ENCODE measurements around the gene HS6ST2. TPM values are rescaled to one million over a fixed set of nuclear protein-coding genes. Genes with fewer than 3 reads are reported as not detected.

HS6ST2 gene
- polyA plus RNA-seq, 1 donor (not counting 4 experiments of a cell fraction or from before 2014, with no cell fraction given), result 0.43 TPM

DNA sequence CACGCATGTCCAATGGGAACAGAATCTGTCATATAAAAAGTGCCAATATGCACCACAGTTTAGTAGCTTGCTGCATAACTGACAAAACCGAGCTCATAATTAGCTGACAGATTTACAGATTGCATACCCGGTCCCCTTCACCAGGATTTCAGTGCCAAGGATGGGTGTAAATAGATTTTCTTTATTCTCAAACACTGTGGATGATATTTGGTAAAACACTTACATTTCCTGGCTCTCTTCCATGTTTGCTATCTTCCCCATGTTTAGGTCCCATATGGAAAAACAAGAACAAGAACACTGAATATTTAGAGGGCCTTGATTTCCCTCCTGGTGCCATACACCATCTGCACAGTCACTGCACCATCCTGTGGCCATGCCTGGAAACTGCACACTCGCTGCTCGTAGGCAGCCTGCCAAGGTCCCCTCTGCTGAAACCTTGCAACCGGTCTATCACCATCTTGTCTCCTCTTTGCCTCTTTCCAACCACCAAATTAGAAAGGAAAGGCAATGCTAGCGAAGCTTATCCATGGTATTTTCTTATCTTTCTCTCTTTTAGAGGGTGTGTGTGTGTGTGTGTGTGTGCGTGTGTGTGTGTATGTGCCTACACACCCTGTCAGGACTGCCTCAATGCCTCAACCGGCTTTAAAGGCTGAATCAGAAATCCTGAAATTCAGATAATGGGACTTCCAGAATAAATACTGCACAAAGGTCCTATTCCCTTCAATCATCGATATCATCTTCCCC is 345.4 kb downstream of the HS6ST2 start:
- Histone ChIP-seq H3K4me1 (ENCODE audit: control insufficient read depth, extremely low read depth, insufficient read depth, low read length) (no peaks in the 10 kb centered on the region), H4K20me1 (ENCODE audit: control insufficient read depth, extremely low read depth, insufficient read depth, low read length) (no peaks in the 10 kb centered on the region), H2AFZ (ENCODE audit: control insufficient read depth, low read length) (no peak overlapping the region), H3K79me2 (ENCODE audit: control insufficient read depth, insufficient read depth, low read length) (no peaks in the 10 kb centered on the region), H3K4me2 (ENCODE audit: control insufficient read depth, extremely low read depth, insufficient read depth, low read depth, low read length) (no peak overlapping the region), H3K36me3 (ENCODE audit: control insufficient read depth in 2 of 2, extremely low read depth in 1 of 2, insufficient read depth in 2 of 2, low read length in 2 of 2) (no peaks in the 10 kb centered on the region), H3K9ac (ENCODE audit: control insufficient read depth, extremely low read depth, insufficient read depth, low read length) (no peak overlapping the region), H3K4me3 (ENCODE audit: control insufficient read depth in 2 of 3, extremely low read depth in 1 of 3, insufficient read depth in 2 of 3, low read depth in 1 of 3, low read length in 3 of 3) (no peak overlapping the region), H3K9me3 (ENCODE audit: control insufficient read depth, low read depth, low read length) (no peaks in the 10 kb centered on the region), H3K9me1 (ENCODE audit: control insufficient read depth, extremely low read depth, insufficient read depth, low read length) (no peaks in the 10 kb centered on the region), H3K27me3 (ENCODE audit: control insufficient read depth, extremely low read depth, insufficient read depth, low read length) (no peaks in the 10 kb centered on the region), H3K27ac (ENCODE audit: control insufficient read depth, insufficient read depth, low read length) (no peak overlapping the region)
- no peak for DNase-seq (ENCODE audit: low read depth, low spot score)
- peak; percentile 17 for FAIRE-seq
- dilution Hi-C loops (cut with MboI; ENCODE audit: extremely low pct_ligation_motif_present, low sequenced_read_pairs), result no loop called here
- no peak for TF ChIP-seq EZH2 (IDR thresholded peaks at IDR 0.05; ENCODE audit: low read length)
- TF ChIP-seq, protein P1, sequence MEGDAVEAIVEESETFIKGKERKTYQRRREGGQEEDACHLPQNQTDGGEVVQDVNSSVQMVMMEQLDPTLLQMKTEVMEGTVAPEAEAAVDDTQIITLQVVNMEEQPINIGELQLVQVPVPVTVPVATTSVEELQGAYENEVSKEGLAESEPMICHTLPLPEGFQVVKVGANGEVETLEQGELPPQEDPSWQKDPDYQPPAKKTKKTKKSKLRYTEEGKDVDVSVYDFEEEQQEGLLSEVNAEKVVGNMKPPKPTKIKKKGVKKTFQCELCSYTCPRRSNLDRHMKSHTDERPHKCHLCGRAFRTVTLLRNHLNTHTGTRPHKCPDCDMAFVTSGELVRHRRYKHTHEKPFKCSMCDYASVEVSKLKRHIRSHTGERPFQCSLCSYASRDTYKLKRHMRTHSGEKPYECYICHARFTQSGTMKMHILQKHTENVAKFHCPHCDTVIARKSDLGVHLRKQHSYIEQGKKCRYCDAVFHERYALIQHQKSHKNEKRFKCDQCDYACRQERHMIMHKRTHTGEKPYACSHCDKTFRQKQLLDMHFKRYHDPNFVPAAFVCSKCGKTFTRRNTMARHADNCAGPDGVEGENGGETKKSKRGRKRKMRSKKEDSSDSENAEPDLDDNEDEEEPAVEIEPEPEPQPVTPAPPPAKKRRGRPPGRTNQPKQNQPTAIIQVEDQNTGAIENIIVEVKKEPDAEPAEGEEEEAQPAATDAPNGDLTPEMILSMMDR (optimal IDR thresholded peaks at IDR 0.05 in 1 of 3, IDR thresholded peaks at IDR 0.05 in 1 of 3, conservative IDR thresholded peaks at IDR 0.05 in 1 of 3; ENCODE audit: extremely low read depth in 1 of 3, insufficient read depth in 2 of 3, low read length in 3 of 3), result peak; percentile 58 to 87 (median 72)

DNA sequence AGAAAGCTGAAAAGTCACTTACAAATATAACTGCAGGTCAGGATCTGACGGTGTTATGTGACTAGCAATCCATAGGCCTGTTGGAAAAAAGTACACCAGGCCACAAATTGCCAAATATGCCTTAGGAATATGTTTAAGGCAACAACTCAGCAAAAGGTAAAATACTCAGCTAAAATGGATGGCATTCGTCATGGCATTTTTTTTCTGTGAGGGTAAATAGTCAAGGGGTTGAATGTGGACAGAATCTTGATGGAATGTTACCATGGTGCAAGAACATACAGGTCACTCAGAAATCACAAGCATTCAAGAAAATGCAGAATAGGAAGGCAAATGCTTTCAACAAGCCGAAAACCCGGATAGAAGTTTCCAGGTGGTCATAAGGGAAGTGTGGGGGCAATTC is 347.9 kb downstream of the HS6ST2 start:
- Histone ChIP-seq H3K79me2 (ENCODE audit: control insufficient read depth, insufficient read depth, low read length) (no peaks in the 10 kb centered on the region), H3K4me1 (ENCODE audit: control insufficient read depth, extremely low read depth, insufficient read depth, low read length) (no peaks in the 10 kb centered on the region), H3K27ac (ENCODE audit: control insufficient read depth, insufficient read depth, low read length) (no peak overlapping the region), H2AFZ (ENCODE audit: control insufficient read depth, low read length) (no peak overlapping the region), H3K9me3 (ENCODE audit: control insufficient read depth, low read depth, low read length) (no peaks in the 10 kb centered on the region), H3K36me3 (ENCODE audit: control insufficient read depth in 2 of 2, extremely low read depth in 1 of 2, insufficient read depth in 2 of 2, low read length in 2 of 2) (no peaks in the 10 kb centered on the region), H3K4me3 (ENCODE audit: control insufficient read depth in 2 of 3, extremely low read depth in 1 of 3, insufficient read depth in 2 of 3, low read depth in 1 of 3, low read length in 3 of 3) (no peak overlapping the region), H3K4me2 (ENCODE audit: control insufficient read depth, extremely low read depth, insufficient read depth, low read depth, low read length) (no peak overlapping the region), H3K27me3 (ENCODE audit: control insufficient read depth, extremely low read depth, insufficient read depth, low read length) (no peaks in the 10 kb centered on the region), H3K9ac (ENCODE audit: control insufficient read depth, extremely low read depth, insufficient read depth, low read length) (no peak overlapping the region), H3K9me1 (ENCODE audit: control insufficient read depth, extremely low read depth, insufficient read depth, low read length) (no peaks in the 10 kb centered on the region), H4K20me1 (ENCODE audit: control insufficient read depth, extremely low read depth, insufficient read depth, low read length) (no peaks in the 10 kb centered on the region)
- dilution Hi-C loops (cut with MboI; ENCODE audit: extremely low pct_ligation_motif_present, low sequenced_read_pairs), result no loop called here
- no peak for DNase-seq (ENCODE audit: low read depth, low spot score)
- no peak for FAIRE-seq
- TF ChIP-seq, protein P1 (optimal IDR thresholded peaks at IDR 0.05 in 1 of 3, IDR thresholded peaks at IDR 0.05 in 1 of 3, conservative IDR thresholded peaks at IDR 0.05 in 1 of 3; ENCODE audit: extremely low read depth in 1 of 3, insufficient read depth in 2 of 3, low read length in 3 of 3), result no peak
- TF ChIP-seq EZH2 (IDR thresholded peaks at IDR 0.05; ENCODE audit: low read length), result no peak
